LNCAP (cell line): ENCODE results near the gene COPS7A.

Source experiments
- TF ChIP-seq, protein P1 (sequence below): fragments of 450-650 bp; IDR thresholded peaks from 2 replicates; pipeline ENCODE4 v1.5.1; 2017; ENCODE audit warnings: mild to moderate bottlenecking

Gene COPS7A

DNA sequence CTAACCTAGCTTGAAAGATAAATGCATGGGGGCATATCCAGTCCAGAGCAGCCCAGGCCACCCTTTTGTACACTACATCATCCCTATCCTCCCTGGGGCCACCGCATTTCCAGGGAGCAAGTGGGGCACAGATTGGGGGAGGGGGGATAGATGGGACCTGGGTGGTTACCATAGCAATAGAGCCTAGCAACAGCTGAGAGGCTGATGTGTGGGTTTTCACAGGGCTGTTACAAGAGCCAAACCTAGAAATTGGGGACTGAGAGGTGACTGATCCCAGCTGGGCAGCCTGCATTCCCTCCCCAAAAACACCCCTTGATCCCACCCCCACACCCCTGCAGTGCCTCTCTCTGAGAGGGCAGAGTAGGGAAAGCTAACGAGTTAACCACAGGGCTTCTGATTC is 31.0 kb upstream of the COPS7A start:
- TF ChIP-seq, protein P1, sequence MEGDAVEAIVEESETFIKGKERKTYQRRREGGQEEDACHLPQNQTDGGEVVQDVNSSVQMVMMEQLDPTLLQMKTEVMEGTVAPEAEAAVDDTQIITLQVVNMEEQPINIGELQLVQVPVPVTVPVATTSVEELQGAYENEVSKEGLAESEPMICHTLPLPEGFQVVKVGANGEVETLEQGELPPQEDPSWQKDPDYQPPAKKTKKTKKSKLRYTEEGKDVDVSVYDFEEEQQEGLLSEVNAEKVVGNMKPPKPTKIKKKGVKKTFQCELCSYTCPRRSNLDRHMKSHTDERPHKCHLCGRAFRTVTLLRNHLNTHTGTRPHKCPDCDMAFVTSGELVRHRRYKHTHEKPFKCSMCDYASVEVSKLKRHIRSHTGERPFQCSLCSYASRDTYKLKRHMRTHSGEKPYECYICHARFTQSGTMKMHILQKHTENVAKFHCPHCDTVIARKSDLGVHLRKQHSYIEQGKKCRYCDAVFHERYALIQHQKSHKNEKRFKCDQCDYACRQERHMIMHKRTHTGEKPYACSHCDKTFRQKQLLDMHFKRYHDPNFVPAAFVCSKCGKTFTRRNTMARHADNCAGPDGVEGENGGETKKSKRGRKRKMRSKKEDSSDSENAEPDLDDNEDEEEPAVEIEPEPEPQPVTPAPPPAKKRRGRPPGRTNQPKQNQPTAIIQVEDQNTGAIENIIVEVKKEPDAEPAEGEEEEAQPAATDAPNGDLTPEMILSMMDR: no peak

DNA sequence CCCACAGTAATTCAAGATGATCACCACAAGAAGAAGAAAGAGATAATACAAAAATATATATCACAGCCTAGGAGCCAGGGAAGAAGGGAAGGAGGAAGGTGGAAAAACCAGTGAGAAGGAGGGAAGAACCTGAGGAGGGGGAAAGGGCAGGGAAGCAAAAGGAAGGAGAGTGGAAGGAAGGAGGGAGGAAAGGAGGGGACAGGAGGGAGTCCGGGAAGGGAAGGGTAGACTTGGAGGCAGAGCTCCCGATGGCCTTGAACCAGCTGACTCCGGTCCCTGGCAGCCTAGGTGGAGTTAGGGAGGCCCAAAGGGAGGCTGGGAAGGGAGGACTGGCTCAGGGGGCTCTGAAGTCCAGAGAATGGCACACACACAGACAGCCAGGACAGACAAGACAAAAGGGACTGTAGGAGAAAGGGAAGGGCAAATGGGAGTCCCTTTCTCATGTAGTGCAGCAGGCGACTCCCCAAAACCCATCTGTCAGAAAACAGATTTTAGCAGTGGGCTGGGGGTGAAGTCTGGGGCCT is 30.0 kb upstream of the COPS7A start:
- TF ChIP-seq, protein P1: no peak

DNA sequence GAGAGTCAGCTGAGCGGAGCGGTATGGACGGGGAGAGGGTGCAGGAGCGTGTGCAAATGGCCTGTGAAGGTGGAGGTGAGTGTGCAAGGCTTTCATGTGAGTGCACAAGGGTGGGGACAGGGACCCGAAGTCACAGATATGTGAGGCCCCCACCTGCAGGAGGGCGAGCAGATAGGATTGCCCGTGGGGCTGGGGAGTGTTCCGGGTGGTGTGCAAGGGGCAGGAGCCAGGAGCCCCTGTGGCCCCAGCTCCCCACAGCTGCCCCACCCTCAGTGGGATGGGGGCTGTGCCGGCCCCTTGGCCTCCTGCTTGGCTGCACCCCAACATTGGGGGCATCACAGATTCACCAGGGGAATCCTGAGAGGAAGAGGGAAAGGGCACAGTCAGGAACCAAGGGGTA is 29.1 kb upstream of the COPS7A start:
- TF ChIP-seq, protein P1: no peak

DNA sequence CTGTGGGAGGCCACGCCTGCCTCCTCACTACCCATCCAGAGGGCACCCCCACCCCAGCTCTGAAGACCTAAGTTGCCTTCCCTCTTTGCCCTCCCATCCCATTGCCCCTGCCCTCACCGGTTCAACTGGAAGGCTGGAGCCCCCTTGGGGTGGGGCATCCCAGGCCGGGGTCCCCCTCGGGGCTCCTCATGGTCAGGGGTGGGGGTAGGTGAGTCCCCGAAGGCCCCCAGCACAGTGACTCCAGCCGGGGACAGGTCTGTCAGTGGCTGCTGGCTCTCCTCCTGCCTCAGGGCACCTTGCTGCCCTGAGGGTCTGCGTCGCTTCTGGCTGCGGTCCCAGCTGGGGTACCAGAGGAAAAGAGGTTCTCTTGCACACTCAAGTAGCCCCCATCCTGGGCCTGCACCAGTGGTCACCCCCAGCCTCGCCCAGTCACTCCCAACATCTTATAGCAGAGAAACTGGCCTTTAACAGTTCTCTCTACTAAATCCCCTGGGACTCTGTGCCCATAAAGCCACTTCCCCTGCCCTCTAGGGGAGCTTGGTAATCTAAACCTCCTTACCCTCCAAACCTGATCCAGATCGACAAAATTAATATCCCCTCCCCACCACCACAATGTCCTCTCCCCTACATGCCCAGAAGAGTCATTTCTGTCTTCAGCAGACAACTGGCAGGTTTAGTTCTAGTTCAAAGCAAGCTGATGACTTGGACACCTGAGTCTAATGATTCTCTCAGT is 28.4 kb upstream of the COPS7A start:
- TF ChIP-seq, protein P1: no peak

DNA sequence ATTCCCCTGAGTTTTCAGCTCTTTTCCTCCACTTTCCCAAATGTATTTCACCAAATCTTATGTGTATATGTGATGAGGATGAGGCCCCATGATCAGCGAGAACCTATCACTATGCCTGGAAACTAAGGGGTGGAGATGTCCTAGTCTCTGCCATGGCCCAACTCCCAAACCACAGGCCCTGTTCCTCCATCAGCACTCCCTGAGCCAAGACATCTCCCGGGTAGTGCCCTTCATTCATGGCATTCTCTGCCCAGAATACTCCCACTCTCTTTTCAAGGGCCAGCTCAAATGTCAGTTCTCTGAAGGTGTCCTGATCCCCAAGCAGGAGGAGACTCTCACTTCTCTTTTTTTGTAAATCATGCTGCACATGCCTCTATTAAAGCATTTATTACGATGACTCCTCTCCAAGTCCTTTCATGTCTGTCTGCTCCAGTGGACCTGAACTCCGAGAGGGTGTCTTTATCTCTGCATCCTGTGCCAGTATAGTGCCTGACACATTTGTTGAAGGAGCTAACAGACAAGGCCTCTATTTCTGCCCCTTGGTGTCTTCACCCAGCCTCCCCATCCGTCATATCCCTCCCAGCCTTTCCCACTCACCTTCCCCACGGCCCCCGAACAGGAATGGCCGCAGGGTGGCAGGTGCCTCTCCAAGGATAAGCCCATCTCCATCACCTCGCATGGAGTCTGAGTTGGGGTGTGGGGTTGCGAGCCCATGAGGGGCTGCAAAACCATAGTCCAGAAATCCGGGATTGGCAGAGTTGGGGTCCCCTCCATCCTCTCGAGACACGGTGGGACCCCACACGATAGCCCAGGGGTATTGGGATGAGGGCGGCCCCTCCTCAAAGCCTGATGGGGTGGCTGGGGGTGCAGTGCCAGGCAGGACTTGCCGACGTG is 26.9 kb upstream of the COPS7A start:
- TF ChIP-seq, protein P1: no peak

DNA sequence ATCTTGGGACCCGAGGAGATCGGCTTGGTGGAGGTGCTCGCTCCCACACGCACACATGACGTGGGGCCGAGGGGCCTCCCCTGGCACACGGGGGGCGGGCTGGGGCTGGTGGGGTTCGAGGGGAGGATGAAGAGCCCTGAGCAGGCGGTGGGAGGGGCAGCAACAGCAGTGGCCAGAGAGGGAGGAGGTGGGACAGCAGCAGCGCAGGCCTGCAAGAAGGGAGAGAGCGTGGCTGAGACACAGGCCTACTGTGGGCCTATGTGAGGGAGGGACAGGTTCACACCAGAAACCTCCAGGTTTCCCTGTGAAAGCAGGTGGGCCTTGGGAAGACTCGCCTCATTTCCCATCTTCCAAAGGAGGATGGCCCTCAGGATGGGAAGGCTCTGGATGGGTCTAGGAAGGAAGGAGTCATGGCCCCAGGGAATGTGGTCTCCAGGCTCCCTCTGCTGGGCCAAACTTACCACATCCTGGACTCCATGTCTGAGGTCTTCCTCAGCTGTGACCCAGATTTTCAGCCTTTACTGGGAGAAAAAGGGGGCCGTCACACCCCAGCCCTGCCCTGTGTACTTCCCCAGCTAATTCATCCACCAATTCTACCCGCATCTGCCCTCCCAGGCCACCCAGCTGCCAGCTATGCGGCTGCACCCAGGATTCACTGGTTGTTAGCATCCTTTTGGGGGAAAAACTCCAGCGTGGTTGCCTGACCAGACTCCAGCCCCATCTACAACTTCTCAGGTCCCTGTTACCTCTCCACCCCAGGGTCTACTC is 26.1 kb upstream of the COPS7A start:
- TF ChIP-seq, protein P1: peak; percentile 54
